Breast epithelium (tissue), 4 donors: ENCODE measurements around the gene ELAVL1. TPM values are rescaled to one million over a fixed set of nuclear protein-coding genes. Genes with fewer than 3 reads are reported as not detected.

Source experiments
- DNase-seq, 2 donors: peaks; one replicate each; pipeline ENCODE4 v3.0.0-alpha.2; 2019; ENCODE audit warnings: low spot score in 2 of 2
- H3K27ac ChIP-seq, 2 donors: fragments of 200-600 bp; sonication (generic) in 1 of 2; one replicate each; pipeline ENCODE4 v1.5.1; 2016 to 2019; ENCODE audit warnings: mild to moderate bottlenecking in 1 of 2
- H3K27me3 ChIP-seq, 2 donors: fragments of 200-600 bp; sonication (generic) in 1 of 2; one replicate each; pipeline versions ENCODE4 v1.5.1 to v1.6.0; 2017 to 2019; ENCODE audit warnings: control low read depth in 1 of 2, mild to moderate bottlenecking in 1 of 2
- H3K36me3 ChIP-seq: fragments of 200-600 bp; one replicate; pipeline ENCODE4 v1.5.1; 2019
- H3K4me1 ChIP-seq, 2 donors: fragments of 200-600 bp; sonication (generic); one replicate each; pipeline ENCODE4 v1.5.1; 2016 to 2019; ENCODE audit warnings: control low read depth in 1 of 2
- H3K4me3 ChIP-seq, 3 donors: fragments of 200-600 bp; sonication (generic); 1 replicate in 2 of 3; 2 replicates in 1 of 3; pipeline ENCODE4 v1.5.1; 2016 to 2019; ENCODE audit warnings: mild to moderate bottlenecking in 3 of 3, moderate library complexity in 2 of 3
- H3K9me3 ChIP-seq, 2 donors: fragments of 200-600 bp; sonication (generic) in 1 of 2; one replicate each; pipeline ENCODE4 v1.5.1; 2016 to 2019; ENCODE audit warnings: control low read depth in 1 of 2
- POLR2A ChIP-seq: fragments of 450-650 bp; IDR thresholded peaks from one replicate; pipeline ENCODE4 v1.6.1; 2016; ENCODE audit warnings: antibody characterized with exemption, mild to moderate bottlenecking, moderate library complexity
- POLR2AphosphoS5 ChIP-seq, 3 donors: sonication (generic); formaldehyde crosslinking; IDR thresholded peaks; one replicate each; pipeline ENCODE4 v1.6.1; 2017; ENCODE audit warnings: antibody characterized with exemption in 3 of 3
- intact Hi-C: fragments of 100-400 bp; cut with DNase I; formaldehyde crosslinking; loops from one replicate; pipeline ENCODE4 v1.15.1; 2023; ENCODE audit warnings: low total_unique reads
- total RNA-seq, 3 donors: library from RNA; depleted of rRNA; stranded (reverse); fragments of >200 nt; gene quantifications; one replicate each; pipeline ENCODE4 v1.1.0, GENCODE V29; 2016
- TF ChIP-seq, protein P1 (sequence below), 3 donors: fragments of 450-650 bp; IDR thresholded peaks; one replicate each; pipeline ENCODE4 v1.5.1; 2016 to 2017; ENCODE audit warnings: antibody characterized with exemption in 3 of 3, mild to moderate bottlenecking in 3 of 3, moderate library complexity in 3 of 3

The ELAVL1 gene
- total RNA-seq, 3 donors from 2014 or later = 28.6 to 30.8 (median 29.7) TPM

DNA sequence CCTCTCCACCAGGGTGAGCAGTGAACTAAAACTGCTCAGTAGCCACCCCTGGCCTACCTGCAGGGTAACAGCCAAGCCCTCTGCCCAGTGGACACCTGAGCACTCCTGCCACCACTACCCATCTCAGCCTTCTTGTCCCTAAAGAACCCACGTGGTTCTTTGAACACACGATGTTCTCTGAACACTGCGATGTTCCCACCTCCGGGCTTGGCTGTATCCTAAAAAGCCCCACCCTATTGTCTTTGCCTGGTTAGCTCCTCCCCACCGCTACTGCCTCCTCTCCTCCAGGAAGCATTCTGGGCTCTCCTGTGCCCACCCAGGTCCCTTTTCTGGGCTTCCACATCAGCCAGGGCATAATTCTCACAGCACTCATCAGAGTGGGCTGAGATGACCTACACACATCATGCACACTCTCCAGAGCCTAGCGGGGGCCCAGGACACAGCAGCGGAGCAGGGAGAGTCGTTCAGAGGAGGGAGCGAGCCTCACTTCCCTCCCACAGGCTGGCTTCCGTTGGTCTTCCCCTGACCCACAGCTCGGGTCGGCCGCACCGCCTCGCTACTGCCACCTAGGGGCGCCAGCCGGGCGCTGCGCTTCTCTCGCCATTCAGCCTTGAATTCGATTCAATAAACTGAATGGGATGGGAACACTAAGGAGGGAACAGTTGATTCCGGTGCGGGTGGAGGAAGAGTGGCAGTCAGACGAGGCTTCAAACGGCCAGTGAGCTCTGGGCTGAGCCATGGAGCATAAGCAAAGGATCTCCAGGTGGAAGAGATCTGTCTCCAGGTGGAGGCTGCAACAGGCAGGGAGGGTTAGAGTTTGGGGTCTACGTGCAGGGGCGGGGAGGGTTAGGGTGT is 3.2 kb downstream of the ELAVL1 start:
- intact Hi-C loops = no loop called here
- no peaks in the 10 kb centered on the region for H3K36me3 ChIP-seq
- H3K4me1 ChIP-seq = peaks cover 15 to 36% of the 10 kb centered on the region in 2 donors
- TF ChIP-seq POLR2A (no peak), POLR2AphosphoS5 (IDR thresholded peaks at IDR 0.05) (peak in 2 of 3 donors; percentile 11 to 27)
- TF ChIP-seq, protein P1, sequence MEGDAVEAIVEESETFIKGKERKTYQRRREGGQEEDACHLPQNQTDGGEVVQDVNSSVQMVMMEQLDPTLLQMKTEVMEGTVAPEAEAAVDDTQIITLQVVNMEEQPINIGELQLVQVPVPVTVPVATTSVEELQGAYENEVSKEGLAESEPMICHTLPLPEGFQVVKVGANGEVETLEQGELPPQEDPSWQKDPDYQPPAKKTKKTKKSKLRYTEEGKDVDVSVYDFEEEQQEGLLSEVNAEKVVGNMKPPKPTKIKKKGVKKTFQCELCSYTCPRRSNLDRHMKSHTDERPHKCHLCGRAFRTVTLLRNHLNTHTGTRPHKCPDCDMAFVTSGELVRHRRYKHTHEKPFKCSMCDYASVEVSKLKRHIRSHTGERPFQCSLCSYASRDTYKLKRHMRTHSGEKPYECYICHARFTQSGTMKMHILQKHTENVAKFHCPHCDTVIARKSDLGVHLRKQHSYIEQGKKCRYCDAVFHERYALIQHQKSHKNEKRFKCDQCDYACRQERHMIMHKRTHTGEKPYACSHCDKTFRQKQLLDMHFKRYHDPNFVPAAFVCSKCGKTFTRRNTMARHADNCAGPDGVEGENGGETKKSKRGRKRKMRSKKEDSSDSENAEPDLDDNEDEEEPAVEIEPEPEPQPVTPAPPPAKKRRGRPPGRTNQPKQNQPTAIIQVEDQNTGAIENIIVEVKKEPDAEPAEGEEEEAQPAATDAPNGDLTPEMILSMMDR (IDR thresholded peaks at IDR 0.05) = peak; percentile 75 to 90 (median 90)
- peak overlapping the region; percentile 17 to 62 (median 27) for H3K4me3 ChIP-seq
- H3K9me3 ChIP-seq = no peaks in the 10 kb centered on the region
- H3K27me3 ChIP-seq = no peaks in the 10 kb centered on the region
- H3K27ac ChIP-seq = peak overlapping the region; percentile 71 to 80
- DNase-seq = peak; percentile 70 to 79

DNA sequence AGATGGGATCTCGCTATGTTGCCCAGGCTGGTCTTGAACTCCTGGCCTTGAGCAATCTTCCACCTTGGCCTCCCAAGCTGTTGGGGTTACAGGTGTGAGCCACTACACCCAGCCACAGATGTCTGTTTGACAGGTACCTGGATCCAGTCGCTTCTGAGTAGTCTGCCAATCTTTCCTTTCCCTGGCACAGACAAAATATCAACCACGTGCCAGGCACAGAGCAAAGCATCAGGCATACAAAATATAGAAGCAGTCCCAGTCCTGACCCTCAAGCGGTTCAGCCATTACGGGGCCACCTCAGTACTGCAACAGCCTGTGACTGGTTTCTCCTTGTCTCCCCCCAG is 3.8 kb downstream of the ELAVL1 start:
- Histone ChIP-seq H3K4me1 (peaks cover 15 to 36% of the 10 kb centered on the region in 2 donors), H3K9me3 (no peaks in the 10 kb centered on the region), H3K4me3 (peak overlapping the region in 2 of 3 donors; percentile 17 to 62), H3K27me3 (no peaks in the 10 kb centered on the region), H3K27ac (peak overlapping the region; percentile 71 to 80), H3K36me3 (no peaks in the 10 kb centered on the region)
- no peak for TF ChIP-seq POLR2AphosphoS5 (IDR thresholded peaks at IDR 0.05)
- TF ChIP-seq, protein P1 (IDR thresholded peaks at IDR 0.05) = no peak
- TF ChIP-seq POLR2A = no peak
- DNase-seq = no peak
- intact Hi-C loops = no loop called here

DNA sequence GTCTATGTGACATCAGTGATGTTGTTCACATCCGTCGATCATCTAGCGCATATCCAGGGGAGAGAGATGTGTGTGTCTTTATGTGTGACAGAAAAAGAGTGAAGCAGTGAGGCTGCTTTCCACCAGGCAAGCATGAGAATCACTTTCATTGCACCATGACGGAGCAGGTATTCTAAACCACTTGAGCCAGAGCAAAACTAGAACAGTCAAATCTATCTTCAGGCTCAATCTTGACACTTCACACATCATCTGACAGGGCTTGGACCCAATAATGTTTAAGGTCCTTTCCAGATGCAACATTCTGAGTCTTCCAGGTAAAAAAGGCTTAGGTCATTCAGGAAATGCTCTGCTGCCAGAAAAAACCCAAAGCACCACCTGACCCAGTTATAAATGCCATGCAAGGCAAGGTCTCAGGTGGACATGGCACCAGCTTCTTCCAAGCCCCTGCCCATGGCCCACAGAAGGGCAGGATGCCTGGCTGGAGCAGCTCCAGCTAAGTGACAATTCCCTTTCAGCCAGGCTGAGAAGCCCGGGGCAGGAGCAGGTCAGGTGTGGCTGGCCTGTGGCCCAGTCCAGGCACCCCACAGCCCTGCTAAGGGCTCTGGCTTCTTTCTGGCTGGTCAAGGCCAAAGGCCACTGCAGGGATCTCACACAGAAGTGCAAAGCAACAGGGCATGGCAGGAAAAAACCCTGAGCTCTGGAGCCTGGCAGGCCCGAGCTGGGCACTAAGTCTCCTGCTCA is 5.0 kb downstream of the ELAVL1 start:
- intact Hi-C loops = no loop called here
- Histone ChIP-seq H3K36me3 (no peaks in the 10 kb centered on the region), H3K27me3 (no peaks in the 10 kb centered on the region), H3K4me1 (peaks cover 15 to 36% of the 10 kb centered on the region in 2 donors), H3K4me3 (no peak overlapping the region), H3K27ac (peak overlapping the region; percentile 61 to 71), H3K9me3 (no peaks in the 10 kb centered on the region)
- TF ChIP-seq POLR2A = no peak
- TF ChIP-seq, protein P1 (IDR thresholded peaks at IDR 0.05) = no peak
- no peak for TF ChIP-seq POLR2AphosphoS5 (IDR thresholded peaks at IDR 0.05)
- DNase-seq = no peak

DNA sequence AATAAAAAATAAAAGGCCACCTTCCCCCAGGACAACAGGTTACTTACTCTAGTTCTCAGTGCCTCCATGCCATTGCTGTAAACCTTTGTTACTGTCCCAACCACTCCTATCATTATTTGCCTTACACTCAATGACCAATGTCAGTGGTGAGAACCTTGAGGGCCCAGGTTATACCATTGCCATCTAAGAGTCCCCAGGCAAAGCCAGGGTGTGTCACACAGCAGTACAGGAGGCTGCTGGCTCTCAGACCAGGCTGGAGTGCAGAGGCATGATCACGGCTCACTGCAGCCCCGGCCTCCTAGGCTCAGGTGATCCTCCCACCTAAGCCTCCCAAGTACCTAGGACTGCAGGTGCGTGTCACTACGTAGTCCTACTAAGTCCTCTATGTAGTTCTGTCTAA is 6.1 kb downstream of the ELAVL1 start:
- no peak overlapping the region for H3K4me3 ChIP-seq
- H3K4me1 ChIP-seq = peaks cover 15 to 35% of the 10 kb centered on the region in 2 donors
- H3K36me3 ChIP-seq = no peaks in the 10 kb centered on the region
- TF ChIP-seq POLR2AphosphoS5 (IDR thresholded peaks at IDR 0.05) (no peak), POLR2A (no peak)
- TF ChIP-seq, protein P1 (IDR thresholded peaks at IDR 0.05) = no peak
- no peaks in the 10 kb centered on the region for H3K27me3 ChIP-seq
- DNase-seq = no peak
- intact Hi-C loops = no loop called here
- H3K9me3 ChIP-seq = no peaks in the 10 kb centered on the region
- no peak overlapping the region for H3K27ac ChIP-seq
